HG03469 (cell line): Measurements from ENCODE around the gene TMEM184B.

Source experiments
- ATAC-seq: cut with Tn5 transposase; IDR thresholded peaks from one replicate; pipeline ENCODE4 v1.9.1; 2021; ENCODE audit warnings: mild to moderate bottlenecking, moderate library complexity, moderate number of reproducible peaks; ENCODE audit not compliant: unreplicated experiment

The TMEM184B gene

GRCh38 chr22:38211556-38211955, 61.3 kb downstream of the TMEM184B start:
- ATAC-seq: no peak

GRCh38 chr22:38208551-38208968, 64.2 kb downstream of the TMEM184B start:
- ATAC-seq: no peak

GRCh38 chr22:38207898-38208432, 64.8 kb downstream of the TMEM184B start:
- no peak for ATAC-seq

GRCh38 chr22:38205261-38206128, 67.3 kb downstream of the TMEM184B start:
- ATAC-seq: no peak

GRCh38 chr22:38204784-38205183, 68.0 kb downstream of the TMEM184B start:
- ATAC-seq: no peak

GRCh38 chr22:38203855-38204514, 68.8 kb downstream of the TMEM184B start:
- ATAC-seq: no peak

- no peak for ATAC-seq
These were observed 69.6 kb downstream of the TMEM184B start for GRCh38 chr22:38203090-38203810.

GRCh38 chr22:38202437-38203089, 70.2 kb downstream of the TMEM184B start:
- ATAC-seq: no peak

- peak; percentile 35 for ATAC-seq
These were observed 70.9 kb downstream of the TMEM184B start, which contains the start of gene MAFF for GRCh38 chr22:38201711-38202436. Gene MAFF, plus strand, starts transcription at chr22:38201994. Its CDS starts 11,860 bp downstream, at chr22:38213854.

- ATAC-seq: no peak
These were observed 71.5 kb downstream of the TMEM184B start for GRCh38 chr22:38201371-38201710.

- ATAC-seq: no peak
These were observed 72.8 kb downstream of the TMEM184B start for GRCh38 chr22:38199826-38200559.

- no peak for ATAC-seq
These were observed 75.9 kb downstream of the TMEM184B start for GRCh38 chr22:38196791-38197419.

GRCh38 chr22:38193580-38193979, 79.2 kb downstream of the TMEM184B start:
- ATAC-seq: no peak

- no peak for ATAC-seq
These were observed 80.3 kb downstream of the TMEM184B start for GRCh38 chr22:38192475-38192863.

- no peak for ATAC-seq
These were observed 80.9 kb downstream of the TMEM184B start for GRCh38 chr22:38191731-38192474.

- ATAC-seq: no peak
These were observed 81.8 kb downstream of the TMEM184B start for GRCh38 chr22:38191055-38191454.

- ATAC-seq: no peak
These were observed 82.2 kb downstream of the TMEM184B start for GRCh38 chr22:38190581-38190980.

- ATAC-seq: no peak
These were observed 83.7 kb downstream of the TMEM184B start for GRCh38 chr22:38189104-38189503.
